SU-DHL-6 (cell line): ENCODE results near the gene HAUS5.

Source experiments
- CTCF ChIP-seq: fragments of 200-600 bp; sonication (generic); IDR thresholded peaks from one replicate; pipeline ENCODE4 v1.5.1; 2017; ENCODE audit warnings: antibody characterized with exemption, mild to moderate bottlenecking, low read length, moderate library complexity; ENCODE audit not compliant: insufficient read depth, poor library complexity, severe bottlenecking
- EZH2phosphoT487 ChIP-seq: fragments of 200-600 bp; sonication (generic), shearing (Covaris generic); conservative IDR thresholded peaks from 2 replicates; pipeline ENCODE4 v1.6.1; 2018; ENCODE audit warnings: mild to moderate bottlenecking, antibody characterized with exemption, low read length, moderate library complexity, mixed read lengths

GRCh38 chr19:35585848-35586247 is 26.7 kb upstream of the HAUS5 start, which contains the start of gene PMIS2:
- no peak for TF ChIP-seq CTCF
- no peak for TF ChIP-seq EZH2phosphoT487
